ENCODE measurements around the gene PAK5. TPM values are rescaled to one million over a fixed set of nuclear protein-coding genes. Genes with fewer than 3 reads are reported as not detected.

Gene PAK5
- total RNA-seq, 2 donors from 2014 or later = not detected

DNA sequence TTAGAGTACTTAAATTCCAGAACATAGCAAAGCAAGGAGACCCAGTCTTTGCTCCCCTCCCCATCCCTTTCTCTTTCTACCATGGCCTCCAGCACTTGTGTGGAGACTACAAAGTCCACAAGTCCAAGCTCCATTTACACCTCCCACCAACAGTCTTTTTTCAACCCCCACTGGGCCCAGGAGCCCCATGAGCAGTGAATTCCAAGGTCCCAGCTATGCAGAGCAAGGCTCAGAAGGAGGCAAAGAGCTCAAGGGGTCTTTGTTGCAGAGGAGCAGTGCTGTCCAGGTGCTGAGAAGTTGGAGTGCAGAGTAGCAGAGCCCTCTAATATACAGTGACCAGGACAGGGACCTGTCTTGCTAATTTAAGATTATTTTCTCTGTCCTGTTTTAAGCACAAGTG, 9.0 kb downstream of the PAK5 start:
- no peak for ATAC-seq
- H3K4me3 Mint-ChIP-seq = no peak overlapping the region
- no peaks in the 10 kb centered on the region for H3K4me1 Mint-ChIP-seq
- DNase-seq = no peak
- H3K27me3 Mint-ChIP-seq = no peaks in the 10 kb centered on the region
- H3K36me3 Mint-ChIP-seq (ENCODE audit: low read depth) = no peaks in the 10 kb centered on the region
- H3K9me3 ChIP-seq (ENCODE audit: control insufficient read depth, low read length, poor library complexity, severe bottlenecking) = no peaks in the 10 kb centered on the region
- no peak overlapping the region for H3K27ac Mint-ChIP-seq

DNA sequence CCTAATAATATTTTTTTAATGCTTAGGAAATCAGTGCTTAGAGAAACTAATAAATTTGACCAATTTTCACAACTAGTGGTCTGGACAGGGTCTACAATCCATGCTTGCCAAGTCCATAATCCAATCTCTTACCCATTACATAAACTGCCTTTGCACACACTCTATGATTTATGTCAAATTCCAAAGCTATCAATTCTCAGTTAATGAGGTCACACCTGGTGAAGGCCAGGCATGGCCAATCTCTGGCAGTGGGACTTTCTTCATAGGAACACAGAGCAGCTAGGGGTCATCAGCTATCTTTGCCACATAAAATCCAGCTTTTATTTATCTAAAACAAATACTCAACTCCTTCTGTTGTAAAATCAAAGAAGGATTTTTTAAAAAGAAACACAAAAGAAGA, 21.2 kb downstream of the PAK5 start:
- no peaks in the 10 kb centered on the region for H3K27me3 Mint-ChIP-seq
- ATAC-seq (no peak), DNase-seq (no peak)
- no peaks in the 10 kb centered on the region for H3K36me3 Mint-ChIP-seq (ENCODE audit: low read depth)
- H3K4me1 Mint-ChIP-seq = no peaks in the 10 kb centered on the region
- H3K27ac Mint-ChIP-seq = no peak overlapping the region
- H3K4me3 Mint-ChIP-seq = no peak overlapping the region
- H3K9me3 ChIP-seq (ENCODE audit: control insufficient read depth, low read length, poor library complexity, severe bottlenecking) = no peaks in the 10 kb centered on the region

DNA sequence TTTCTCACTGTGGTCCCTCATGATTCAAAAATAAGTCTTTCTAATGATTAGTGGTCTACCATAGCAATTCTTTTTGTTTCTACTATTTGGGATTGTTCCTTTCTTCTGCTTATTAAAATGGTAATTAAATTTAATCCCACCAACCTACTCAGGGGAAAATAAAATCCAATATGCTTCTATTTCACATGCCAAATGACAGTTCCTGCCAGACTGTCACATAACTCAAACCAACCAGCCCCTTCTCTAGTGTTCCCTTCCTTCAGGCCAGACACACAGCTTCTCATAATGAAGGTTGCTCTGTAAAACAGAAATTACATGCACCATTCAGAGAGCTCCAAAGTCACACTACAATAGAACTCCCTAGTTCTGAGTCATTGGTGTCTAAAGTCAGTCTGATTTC, 23.2 kb downstream of the PAK5 start:
- no peaks in the 10 kb centered on the region for H3K9me3 ChIP-seq (ENCODE audit: control insufficient read depth, low read length, poor library complexity, severe bottlenecking)
- Mint-ChIP-seq H3K36me3 (ENCODE audit: low read depth) (no peaks in the 10 kb centered on the region), H3K4me1 (no peaks in the 10 kb centered on the region), H3K4me3 (no peak overlapping the region), H3K27me3 (no peaks in the 10 kb centered on the region), H3K27ac (no peak overlapping the region)
- ATAC-seq (no peak), DNase-seq (no peak)

DNA sequence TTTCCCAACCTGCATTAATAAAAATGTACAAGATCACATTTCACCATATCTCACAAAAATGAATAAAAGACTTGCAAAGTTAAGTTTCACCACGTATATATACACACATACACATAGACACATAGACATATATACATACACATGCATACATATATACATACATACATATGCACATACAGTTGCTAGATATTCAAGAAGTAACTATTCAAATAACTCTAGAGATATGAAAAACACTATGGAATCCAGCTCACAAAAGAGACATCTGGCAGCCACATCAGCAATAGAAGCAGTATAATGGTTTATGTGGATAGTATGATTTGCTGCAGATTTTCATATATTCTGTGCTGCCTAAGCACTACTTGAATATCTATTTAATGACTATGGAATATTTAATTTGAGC, 28.1 kb downstream of the PAK5 start:
- no peaks in the 10 kb centered on the region for H3K36me3 Mint-ChIP-seq (ENCODE audit: low read depth)
- no peak overlapping the region for H3K4me3 Mint-ChIP-seq
- H3K27me3 Mint-ChIP-seq = no peaks in the 10 kb centered on the region
- no peak for DNase-seq
- no peak for ATAC-seq
- H3K27ac Mint-ChIP-seq = no peak overlapping the region
- H3K4me1 Mint-ChIP-seq = no peaks in the 10 kb centered on the region
- H3K9me3 ChIP-seq (ENCODE audit: control insufficient read depth, low read length, poor library complexity, severe bottlenecking) = no peaks in the 10 kb centered on the region

DNA sequence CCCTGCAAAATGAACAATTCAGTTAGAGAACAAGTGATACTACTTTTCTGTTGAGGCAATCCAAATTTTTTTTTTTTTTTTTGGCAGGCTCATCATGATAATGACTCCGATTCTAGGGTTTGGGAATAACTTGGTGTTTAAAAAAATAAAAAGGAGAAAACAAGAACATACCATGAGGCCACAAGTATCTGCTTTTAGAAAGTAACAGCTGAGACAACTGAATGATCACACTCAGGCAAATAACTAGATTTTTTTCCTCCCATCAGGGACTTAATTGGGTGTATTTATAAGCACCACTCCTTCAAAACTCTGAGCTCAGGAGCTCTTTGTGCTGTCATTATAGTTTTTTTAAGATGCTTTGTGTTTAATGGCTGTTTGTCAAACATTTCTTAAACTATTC, 29.6 kb downstream of the PAK5 start:
- no peak for DNase-seq
- Mint-ChIP-seq H3K4me1 (no peaks in the 10 kb centered on the region), H3K27ac (no peak overlapping the region), H3K36me3 (ENCODE audit: low read depth) (no peaks in the 10 kb centered on the region), H3K4me3 (no peak overlapping the region), H3K27me3 (no peaks in the 10 kb centered on the region)
- ATAC-seq = no peak
- H3K9me3 ChIP-seq (ENCODE audit: control insufficient read depth, low read length, poor library complexity, severe bottlenecking) = no peaks in the 10 kb centered on the region

DNA sequence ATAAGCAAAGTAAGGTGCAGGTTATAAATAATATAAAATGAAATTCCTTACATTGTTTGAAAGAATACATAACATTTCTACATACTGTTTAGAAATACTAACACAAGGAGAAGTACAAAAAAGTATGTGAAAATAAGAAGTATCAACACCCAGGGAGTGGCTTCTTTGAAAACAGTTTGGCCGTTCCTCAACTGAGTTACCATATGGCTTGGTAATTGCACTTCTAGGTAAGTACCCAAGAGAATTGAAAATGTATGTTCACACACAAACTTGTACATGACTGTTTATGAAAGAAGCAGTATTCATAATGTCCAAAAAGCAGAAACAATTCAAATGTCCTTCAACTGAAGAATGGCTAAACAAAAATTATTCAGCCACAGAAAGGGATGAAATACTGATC, 30.7 kb downstream of the PAK5 start:
- ATAC-seq = no peak
- H3K27ac Mint-ChIP-seq = no peak overlapping the region

DNA sequence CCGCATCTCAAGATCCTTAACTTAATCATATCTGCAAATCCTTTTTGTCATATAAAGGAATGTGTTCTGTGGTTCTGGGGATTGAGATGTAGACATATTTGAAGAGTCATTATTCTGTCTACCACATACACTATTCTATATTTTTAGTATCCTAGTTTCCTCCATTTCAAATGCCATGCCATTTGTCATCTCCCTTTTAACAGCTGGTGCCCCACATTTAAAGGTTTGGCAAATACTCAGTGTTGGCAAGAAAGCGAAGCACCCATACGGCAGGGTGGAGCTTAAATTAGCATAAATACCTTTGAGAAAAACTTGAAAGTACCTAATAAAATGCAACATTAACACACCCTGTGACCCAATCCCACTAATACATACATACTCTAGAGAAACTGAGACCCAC, 31.7 kb downstream of the PAK5 start:
- H3K4me1 Mint-ChIP-seq = no peaks in the 10 kb centered on the region
- ATAC-seq = no peak
- no peaks in the 10 kb centered on the region for H3K27me3 Mint-ChIP-seq

More for the DNA sequence above, 30.7 kb downstream of the PAK5 start:
- no peak for DNase-seq
- no peak overlapping the region for H3K4me3 Mint-ChIP-seq
- H3K9me3 ChIP-seq (ENCODE audit: control insufficient read depth, low read length, poor library complexity, severe bottlenecking) = no peaks in the 10 kb centered on the region
- H3K4me1 Mint-ChIP-seq = no peaks in the 10 kb centered on the region
- H3K36me3 Mint-ChIP-seq (ENCODE audit: low read depth) = no peaks in the 10 kb centered on the region
- H3K27me3 Mint-ChIP-seq = no peaks in the 10 kb centered on the region

DNA sequence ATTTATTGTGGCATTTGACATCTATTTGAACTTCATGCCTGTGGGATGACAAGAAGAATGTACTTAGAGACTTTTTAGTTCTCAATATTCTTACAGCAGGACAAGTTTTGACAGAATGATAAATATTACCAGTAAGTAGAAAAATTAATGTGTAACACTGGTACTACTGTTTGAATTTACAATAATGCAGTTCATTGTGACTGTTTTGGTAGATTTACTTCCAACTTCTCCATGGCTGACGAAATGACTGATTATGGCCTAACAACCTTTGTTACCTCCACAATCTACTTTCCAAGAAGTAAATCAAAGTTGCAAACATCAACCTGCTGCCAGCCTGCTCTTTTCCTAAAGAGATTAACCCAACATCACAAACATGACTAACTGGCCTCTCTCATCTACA, 38.5 kb downstream of the PAK5 start:
- Mint-ChIP-seq H3K27me3 (no peaks in the 10 kb centered on the region), H3K36me3 (ENCODE audit: low read depth) (no peaks in the 10 kb centered on the region), H3K4me3 (no peak overlapping the region), H3K4me1 (no peaks in the 10 kb centered on the region), H3K27ac (no peak overlapping the region)
- no peak for DNase-seq
- no peaks in the 10 kb centered on the region for H3K9me3 ChIP-seq (ENCODE audit: control insufficient read depth, low read length, poor library complexity, severe bottlenecking)
- no peak for ATAC-seq

More for the DNA sequence above, 31.7 kb downstream of the PAK5 start:
- H3K27ac Mint-ChIP-seq = no peak overlapping the region
- DNase-seq = no peak
- H3K4me3 Mint-ChIP-seq = no peak overlapping the region
- no peaks in the 10 kb centered on the region for H3K36me3 Mint-ChIP-seq (ENCODE audit: low read depth)
- no peaks in the 10 kb centered on the region for H3K9me3 ChIP-seq (ENCODE audit: control insufficient read depth, low read length, poor library complexity, severe bottlenecking)

DNA sequence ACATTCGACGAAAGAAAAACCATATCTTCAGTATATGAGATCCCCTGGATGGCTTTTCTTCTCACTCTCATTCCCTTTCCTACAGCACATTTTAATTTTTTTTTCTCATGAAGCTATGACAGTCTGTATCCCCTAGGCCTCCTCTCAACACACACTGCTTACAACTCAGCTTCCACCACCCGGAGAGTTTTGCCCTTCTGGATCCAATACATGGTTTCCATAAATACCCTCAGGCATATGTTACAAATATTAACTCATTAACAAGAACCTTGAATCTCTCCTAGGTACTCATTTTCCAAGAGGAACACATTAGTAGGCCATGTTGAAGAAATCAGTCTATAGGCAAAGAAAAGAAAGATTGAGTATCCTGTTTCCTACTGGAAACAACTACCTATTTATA, 44.0 kb downstream of the PAK5 start:
- Mint-ChIP-seq H3K27ac (no peak overlapping the region), H3K27me3 (no peaks in the 10 kb centered on the region), H3K36me3 (ENCODE audit: low read depth) (no peaks in the 10 kb centered on the region), H3K4me1 (no peaks in the 10 kb centered on the region), H3K4me3 (no peak overlapping the region)
- no peak for DNase-seq
- no peaks in the 10 kb centered on the region for H3K9me3 ChIP-seq (ENCODE audit: control insufficient read depth, low read length, poor library complexity, severe bottlenecking)
- ATAC-seq = no peak

DNA sequence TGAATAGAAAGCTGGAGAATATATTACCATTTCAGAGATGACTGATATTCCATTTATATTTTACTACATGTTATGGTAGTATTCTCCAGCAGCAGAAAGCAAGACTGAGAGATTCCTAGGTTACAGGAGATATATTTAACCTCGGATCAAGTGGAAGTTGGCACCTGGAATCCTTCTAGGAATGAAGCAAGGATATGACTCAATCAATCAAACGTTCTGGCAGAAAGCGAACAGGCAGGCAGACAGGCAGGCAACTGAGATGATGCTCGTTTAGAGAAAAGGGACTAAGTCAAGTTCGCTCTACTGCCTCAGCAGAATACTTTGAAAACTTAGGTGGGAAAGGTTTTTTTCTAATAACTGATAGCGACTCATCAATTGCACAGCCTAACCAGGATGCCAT, 46.2 kb downstream of the PAK5 start:
- H3K4me3 Mint-ChIP-seq = no peak overlapping the region
- no peak overlapping the region for H3K27ac Mint-ChIP-seq
- DNase-seq (no peak), ATAC-seq (no peak)
- H3K4me1 Mint-ChIP-seq = no peaks in the 10 kb centered on the region
- no peaks in the 10 kb centered on the region for H3K36me3 Mint-ChIP-seq (ENCODE audit: low read depth)
- no peaks in the 10 kb centered on the region for H3K27me3 Mint-ChIP-seq
- H3K9me3 ChIP-seq (ENCODE audit: control insufficient read depth, low read length, poor library complexity, severe bottlenecking) = no peaks in the 10 kb centered on the region

DNA sequence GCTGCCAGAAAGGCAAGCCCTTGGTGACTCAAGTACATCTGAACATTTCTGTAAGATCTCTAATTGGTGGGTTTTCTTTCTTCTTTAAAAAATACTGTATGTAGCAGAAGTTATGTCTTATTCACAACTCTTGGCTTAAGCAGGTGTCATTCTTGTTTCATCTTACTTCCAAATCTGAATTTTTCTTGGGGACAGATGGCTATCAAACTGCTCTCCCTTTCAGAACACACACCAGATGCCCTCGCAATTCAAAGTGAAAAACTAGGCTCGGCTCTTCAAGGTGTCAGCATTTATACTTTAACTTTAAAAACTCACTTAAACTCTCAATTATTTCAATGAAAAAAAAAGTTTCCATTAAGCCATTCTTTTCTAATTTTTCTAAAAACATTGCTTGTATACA, 49.7 kb downstream of the PAK5 start:
- no peaks in the 10 kb centered on the region for H3K9me3 ChIP-seq (ENCODE audit: control insufficient read depth, low read length, poor library complexity, severe bottlenecking)
- Mint-ChIP-seq H3K27me3 (no peaks in the 10 kb centered on the region), H3K4me3 (no peak overlapping the region), H3K4me1 (no peaks in the 10 kb centered on the region), H3K27ac (no peak overlapping the region), H3K36me3 (ENCODE audit: low read depth) (no peaks in the 10 kb centered on the region)
- no peak for DNase-seq
- ATAC-seq = no peak

DNA sequence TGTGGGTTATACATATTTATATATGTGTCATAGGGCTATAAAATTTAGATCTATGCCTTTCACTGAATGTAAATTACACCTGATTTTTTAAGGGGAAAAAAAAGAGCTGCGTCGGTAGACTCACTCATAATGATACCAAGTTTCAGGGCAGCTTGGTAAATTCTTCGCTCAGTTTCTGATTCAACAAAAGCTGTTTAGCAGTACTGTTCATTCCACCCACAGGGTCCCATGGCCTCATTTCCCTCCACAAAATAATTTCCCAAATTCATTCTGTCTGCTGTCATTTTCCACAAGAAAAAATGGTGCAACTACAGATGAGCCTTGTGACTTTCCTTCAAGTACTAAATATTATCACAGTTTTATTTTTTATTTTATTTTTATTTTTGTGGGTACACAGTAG, 63.7 kb downstream of the PAK5 start:
- Mint-ChIP-seq H3K4me3 (no peak overlapping the region), H3K27ac (no peak overlapping the region), H3K27me3 (no peaks in the 10 kb centered on the region), H3K36me3 (ENCODE audit: low read depth) (no peaks in the 10 kb centered on the region), H3K4me1 (no peaks in the 10 kb centered on the region)
- no peak for ATAC-seq
- no peaks in the 10 kb centered on the region for H3K9me3 ChIP-seq (ENCODE audit: control insufficient read depth, low read length, poor library complexity, severe bottlenecking)
- DNase-seq = no peak

DNA sequence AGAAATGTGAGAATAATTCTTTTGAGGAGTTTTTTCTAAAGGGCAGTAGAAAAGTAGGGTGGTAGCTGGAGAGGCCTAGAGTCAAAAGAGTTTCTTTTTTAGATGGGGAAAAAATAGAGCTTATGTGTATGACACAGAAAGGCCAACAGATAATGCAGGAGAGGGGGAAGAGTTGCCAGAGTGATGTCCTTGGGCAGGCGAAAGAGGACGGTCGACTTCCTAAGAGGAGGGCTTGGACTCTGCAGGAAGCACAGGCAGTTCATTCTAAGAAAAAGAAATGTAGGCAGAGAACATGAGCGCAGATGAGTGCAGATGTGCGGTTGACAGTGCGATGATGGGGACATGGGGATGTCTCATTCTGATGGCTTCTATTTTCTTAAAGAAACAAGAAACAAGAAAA, 68.9 kb downstream of the PAK5 start:
- H3K4me1 Mint-ChIP-seq = no peaks in the 10 kb centered on the region
- H3K27ac Mint-ChIP-seq = no peak overlapping the region
- ATAC-seq = no peak

DNA sequence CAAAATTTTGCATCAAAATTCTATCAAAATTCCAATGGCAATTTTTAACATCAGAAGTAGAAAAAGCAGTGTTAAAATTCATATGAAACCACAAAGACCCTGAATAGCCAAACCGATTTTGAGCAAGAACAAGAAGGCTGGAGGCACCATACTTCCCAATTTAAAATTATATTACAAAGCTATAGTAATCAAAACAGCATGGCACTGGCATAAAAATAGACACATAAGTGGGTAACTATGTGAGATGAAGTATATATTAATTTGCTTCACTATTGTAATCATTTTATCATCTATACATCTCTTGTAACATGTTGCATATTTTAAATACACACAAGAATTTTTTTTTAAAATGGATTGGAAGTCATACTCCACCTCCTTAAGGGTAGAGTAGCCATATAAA, 77.4 kb downstream of the PAK5 start:
- Mint-ChIP-seq H3K27me3 (no peaks in the 10 kb centered on the region), H3K27ac (no peak overlapping the region), H3K4me3 (no peak overlapping the region), H3K36me3 (ENCODE audit: low read depth) (no peaks in the 10 kb centered on the region), H3K4me1 (no peaks in the 10 kb centered on the region)
- H3K9me3 ChIP-seq (ENCODE audit: control insufficient read depth, low read length, poor library complexity, severe bottlenecking) = no peaks in the 10 kb centered on the region
- DNase-seq (no peak), ATAC-seq (no peak)

More for the DNA sequence above, 68.9 kb downstream of the PAK5 start:
- Mint-ChIP-seq H3K27me3 (no peaks in the 10 kb centered on the region), H3K4me3 (no peak overlapping the region), H3K36me3 (ENCODE audit: low read depth) (no peaks in the 10 kb centered on the region)
- no peak for DNase-seq
- H3K9me3 ChIP-seq (ENCODE audit: control insufficient read depth, low read length, poor library complexity, severe bottlenecking) = peaks cover 4% of the 10 kb centered on the region

DNA sequence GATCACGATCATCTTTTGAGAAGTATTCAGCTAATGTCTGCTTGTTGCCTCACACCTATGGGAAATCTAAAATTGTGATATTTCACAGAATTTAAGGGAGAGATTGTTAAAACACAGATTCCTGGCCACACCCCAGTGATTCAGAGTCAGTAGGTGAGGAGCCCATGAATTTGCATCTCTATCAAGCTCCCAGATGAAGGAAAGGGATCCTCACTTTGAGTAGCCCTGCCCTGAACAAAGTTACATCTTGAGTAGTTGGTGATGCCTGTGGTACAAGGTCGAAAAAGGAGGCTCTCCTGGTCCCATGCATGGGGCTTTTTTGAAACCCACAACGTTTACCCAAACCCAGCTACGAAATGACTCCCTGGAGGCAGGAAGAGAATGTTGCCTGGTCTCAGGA, 79.5 kb downstream of the PAK5 start:
- Mint-ChIP-seq H3K27me3 (no peaks in the 10 kb centered on the region), H3K27ac (no peak overlapping the region), H3K36me3 (ENCODE audit: low read depth) (no peaks in the 10 kb centered on the region), H3K4me1 (no peaks in the 10 kb centered on the region), H3K4me3 (no peak overlapping the region)
- ATAC-seq (no peak), DNase-seq (no peak)
- H3K9me3 ChIP-seq (ENCODE audit: control insufficient read depth, low read length, poor library complexity, severe bottlenecking) = no peaks in the 10 kb centered on the region
